ENCODE results near the gene KLHL29. TPM values are rescaled to one million over a fixed set of nuclear protein-coding genes. Genes with fewer than 3 reads are reported as not detected.

The KLHL29 gene
- total and polyA plus RNA-seq, 2 experiments from 2014 or later, result 1.5 to 6.5 TPM

- no peak for TF ChIP-seq ZNF462 (CRISPR knock-in tag; IDR thresholded peaks at IDR 0.05)
- TF ChIP-seq NANOG (IDR thresholded peaks at IDR 0.05; ENCODE audit: borderline replicate concordance), result no peak
- no peak for TF ChIP-seq JUNB (IDR thresholded peaks at IDR 0.05; ENCODE audit: unreplicated experiment)
- no peak for TF ChIP-seq ZNF114 (CRISPR knock-in tag; IDR thresholded peaks at IDR 0.05)
- TF ChIP-seq EZH2phosphoT487 (IDR thresholded peaks at IDR 0.05; ENCODE audit: unreplicated experiment), result no peak
- no peak for TF ChIP-seq CREB1 (CRISPR knock-in tag; IDR thresholded peaks at IDR 0.05; ENCODE audit: low read depth)
- TF ChIP-seq POLR2AphosphoS5 (IDR thresholded peaks at IDR 0.05; ENCODE audit: low read depth), result no peak
- no peak for TF ChIP-seq ZNF331 (CRISPR knock-in tag; IDR thresholded peaks at IDR 0.05; ENCODE audit: low read depth)
- TF ChIP-seq EZH2 (IDR thresholded peaks at IDR 0.05; ENCODE audit: low read depth, unreplicated experiment), result no peak
These were observed 28.7 kb downstream of the KLHL29 start (continued) for GRCh38 chr2:23413641-23414040.

- Histone ChIP-seq H3F3A (replicated peaks; ENCODE audit: low read depth) (no peaks in the 10 kb centered on the region), H3K9me2 (ENCODE audit: insufficient read depth) (peaks cover 2% of the 10 kb centered on the region; the same call in 1 of the 2 replicates), H3K79me2 (replicated peaks; ENCODE audit: insufficient read depth) (no peaks in the 10 kb centered on the region), H4K20me1 (replicated peaks; ENCODE audit: insufficient read depth) (0 out of 2 replicates have a peak, but pooled peaks cover 3% of the 10 kb centered on the region), H3K4me2 (no peak overlapping the region), H3K27ac (ENCODE audit: low read depth) (no peak overlapping the region), H3K4me3 (no peak overlapping the region), H3K4me1 (ENCODE audit: insufficient read depth) (no peaks in the 10 kb centered on the region), H3K27me3 (ENCODE audit: insufficient read depth) (no peaks in the 10 kb centered on the region), H3K36me3 (ENCODE audit: insufficient read depth) (no peaks in the 10 kb centered on the region), H2AFZ (no peak overlapping the region)
- Mint-ChIP-seq H3K27ac (no peak overlapping the region), H3K27me3 (ENCODE audit: insufficient read depth, low read depth, poor library complexity) (peaks cover 9% of the 10 kb centered on the region), H3K36me3 (ENCODE audit: low read depth) (no peaks in the 10 kb centered on the region; the same call in 2 of the 3 replicates), H3K9me3 (no peaks in the 10 kb centered on the region), H3K4me1 (peaks cover 8% of the 10 kb centered on the region; the same call in 2 of the 3 replicates), H3K4me3 (no peak overlapping the region)
- no peak for DNase-seq (ENCODE audit: low spot score)
- no peak for ATAC-seq
- TF ChIP-seq NANOG (IDR thresholded peaks at IDR 0.05; ENCODE audit: borderline replicate concordance) (no peak), JUNB (IDR thresholded peaks at IDR 0.05; ENCODE audit: unreplicated experiment) (no peak), ZNF462 (CRISPR knock-in tag; IDR thresholded peaks at IDR 0.05) (no peak), CREB1 (CRISPR knock-in tag; IDR thresholded peaks at IDR 0.05; ENCODE audit: low read depth) (no peak), ZNF114 (CRISPR knock-in tag; IDR thresholded peaks at IDR 0.05) (no peak), EZH2 (IDR thresholded peaks at IDR 0.05; ENCODE audit: low read depth, unreplicated experiment) (no peak), POLR2AphosphoS5 (IDR thresholded peaks at IDR 0.05; ENCODE audit: low read depth) (no peak), EZH2phosphoT487 (IDR thresholded peaks at IDR 0.05; ENCODE audit: unreplicated experiment) (no peak)
These were observed 29.1 kb downstream of the KLHL29 start for GRCh38 chr2:23414106-23414505.
